Prostate gland (tissue), 2 donors: Measurements from ENCODE around the gene CTDSPL2.

Source experiments
- CTCF ChIP-seq, 4 experiments: fragments of 200-600 bp in 2 of 4; fragments of 450-650 bp in 2 of 4; sonication (generic) in 2 of 4; IDR thresholded peaks; 1 replicate in 3 of 4; 2 replicates in 1 of 4; pipeline ENCODE4 v1.5.1; 2016 to 2019; ENCODE audit warnings: antibody characterized with exemption in 4 of 4, mild to moderate bottlenecking in 2 of 4, moderate library complexity in 2 of 4
- POLR2A ChIP-seq: fragments of 450-650 bp; IDR thresholded peaks from one replicate; pipeline ENCODE4 v1.6.1; 2016; ENCODE audit warnings: antibody characterized with exemption, mild to moderate bottlenecking
- POLR2AphosphoS5 ChIP-seq: sonication (generic); formaldehyde crosslinking; IDR thresholded peaks from one replicate; pipeline ENCODE4 v1.6.1; 2017; ENCODE audit warnings: antibody characterized with exemption

- TF ChIP-seq CTCF (IDR thresholded peaks at IDR 0.05) (peak in 3 of 4 experiments; percentile 34 to 63 (median 50)), POLR2AphosphoS5 (peak; percentile 89), POLR2A (peak; percentile 48)
Observed at GRCh38 chr15:44426975-44427755, at the start of gene CTDSPL2.
